Measurements from ENCODE around the gene NEU2. TPM values are rescaled to one million over a fixed set of nuclear protein-coding genes. Genes with fewer than 3 reads are reported as not detected.

The NEU2 gene
- total and polyA plus RNA-seq, 2 of the 13 experiments (the other 11 are each of a cell fraction or from before 2014, with no cell fraction given), result not detected

- 0 out of 2 replicates have a peak, but pooled peaks have one; percentile 44 for TF ChIP-seq PAWR (CRISPR knock-in tag; IDR thresholded peaks at IDR 0.05; ENCODE audit: borderline replicate concordance)
- peak; percentile 68 for TF ChIP-seq ZNF644 (CRISPR knock-in tag; IDR thresholded peaks at IDR 0.05; ENCODE audit: low read depth)
- peak; percentile 59 for TF ChIP-seq POLR2G (IDR thresholded peaks at IDR 0.05; ENCODE audit: low read depth, low read length)
- TF ChIP-seq ZNF574 (CRISPR knock-in tag; IDR thresholded peaks at IDR 0.05), result peak; percentile 69
- no peak for TF ChIP-seq ZZZ3 (CRISPR knock-in tag; IDR thresholded peaks at IDR 0.05; ENCODE audit: borderline replicate concordance)
- no peak for TF ChIP-seq FOXO4 (CRISPR knock-in tag; conservative IDR thresholded peaks at IDR 0.05)
- TF ChIP-seq CEBPG (CRISPR knock-in tag; IDR thresholded peaks at IDR 0.05), result peak; percentile 71
- TF ChIP-seq SNAPC4 (CRISPR knock-in tag; IDR thresholded peaks at IDR 0.05), result peak; percentile 74; the same call in 1 of the 2 replicates
- no peak for TF ChIP-seq ZNF646 (CRISPR knock-in tag; IDR thresholded peaks at IDR 0.05)
- TF ChIP-seq FOXC1 (CRISPR knock-in tag; IDR thresholded peaks at IDR 0.05; ENCODE audit: borderline replicate concordance), result no peak; the same call in 1 of the 2 replicates
Observed at GRCh38 chr2:233061591-233062450, 29.3 kb downstream of the NEU2 start (continued).

Measured in HepG2 (cell line).